MM.1S (cell line): ENCODE data around the gene TOGARAM2.

ENCODE experiments used
- CTCF ChIP-seq: fragments of 300-600 bp; sonication (generic); IDR thresholded peaks from 2 replicates; pipeline ENCODE4 v1.5.1; 2016; ENCODE audit warnings: antibody characterized with exemption, low read length, mixed read lengths
- EZH2phosphoT487 ChIP-seq: fragments of 300-600 bp; sonication (generic); IDR thresholded peaks from 2 replicates; pipeline ENCODE4 v1.6.1; 2018; ENCODE audit warnings: antibody characterized with exemption, low read length

GRCh38 chr2:28991460-28991859, 10.4 kb downstream of the TOGARAM2 start:
- TF ChIP-seq CTCF (no peak), EZH2phosphoT487 (no peak)
